SU-DHL-6 (cell line): ENCODE data around the gene MPND.

Source experiments
- CTCF ChIP-seq: fragments of 200-600 bp; sonication (generic); IDR thresholded peaks from one replicate; pipeline ENCODE4 v1.5.1; 2017; ENCODE audit warnings: antibody characterized with exemption, mild to moderate bottlenecking, low read length, moderate library complexity; ENCODE audit not compliant: insufficient read depth, poor library complexity, severe bottlenecking
- EZH2phosphoT487 ChIP-seq: fragments of 200-600 bp; sonication (generic), shearing (Covaris generic); conservative IDR thresholded peaks from 2 replicates; pipeline ENCODE4 v1.6.1; 2018; ENCODE audit warnings: mild to moderate bottlenecking, antibody characterized with exemption, low read length, moderate library complexity, mixed read lengths

DNA sequence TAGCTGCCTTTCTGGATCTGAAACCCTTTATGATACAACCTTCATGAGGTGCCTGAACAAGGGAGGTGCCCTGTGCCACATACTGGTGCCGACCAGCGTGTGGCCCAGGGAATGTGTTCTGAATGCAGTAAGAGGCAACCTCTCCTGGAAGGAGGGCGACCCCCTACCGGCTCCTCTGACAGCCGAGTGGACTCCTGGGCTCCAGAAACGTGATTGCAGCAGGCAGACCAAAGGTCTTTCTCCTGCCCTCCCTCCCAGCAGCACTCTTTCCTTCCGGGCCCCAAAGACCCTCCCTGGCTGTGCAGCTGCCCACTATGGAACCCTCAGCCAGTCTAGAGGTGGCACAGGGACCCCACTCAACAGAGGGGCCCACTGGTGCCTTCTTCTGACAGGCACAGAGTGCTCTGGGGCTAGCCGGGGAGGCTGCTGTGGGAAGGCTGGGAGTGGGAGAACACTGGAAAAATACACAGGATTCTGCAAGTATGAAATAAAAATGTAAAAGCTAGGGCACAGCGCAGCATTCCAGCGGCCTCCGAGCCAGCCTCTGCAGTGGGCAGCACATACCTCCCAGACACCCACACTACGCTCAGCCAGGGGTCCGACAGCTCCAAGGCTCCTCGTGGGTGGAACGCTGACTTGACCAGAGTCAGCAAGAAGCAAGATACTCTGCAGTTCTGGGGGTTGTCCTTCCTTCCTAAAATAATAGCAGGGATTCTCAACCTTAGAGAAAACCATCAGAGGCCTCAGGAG is 42.1 kb downstream of the MPND start:
- TF ChIP-seq CTCF (no peak), EZH2phosphoT487 (no peak)
